Panc1 (cell line): ENCODE results near the gene RENBP. TPM values are rescaled to one million over a fixed set of nuclear protein-coding genes. Genes with fewer than 3 reads are reported as not detected.
A peak's percentile ranks its signal among the peaks of the same experiment; 100 is the strongest.

Experiments
- ATAC-seq: fragments of 200-7000 bp; cut with Tn5 transposase; 2 replicates; pipeline ENCODE4 v1.9.1; 2020; ENCODE audit warnings: mild to moderate bottlenecking, moderate library complexity
- BruUV-seq: library from RNA; stranded (reverse); fragments of 400-500 nt; replicated peaks from 2 replicates; lab custom pipeline; 2021; lab: Mats Ljungman, UMichigan
- CTCF ChIA-PET: fragments of 300-600 bp; sonication (Branson Sonifier 250); formaldehyde crosslinking; loops from one replicate; lab custom pipeline; 2022; ENCODE audit warnings: antibody characterized with exemption; lab: Charles Lee
- POLR2A ChIA-PET: fragments of 300-600 bp; sonication (Branson Sonifier 250); formaldehyde crosslinking; loops from one replicate; lab custom pipeline; 2022; ENCODE audit warnings: antibody characterized with exemption; lab: Charles Lee
- DNase-seq: peaks from one replicate; pipeline ENCODE4 v3.0.0-alpha.2; 2010; ENCODE audit warnings: low read depth, low spot score
- H3K27ac ChIP-seq: 2 replicates; pipeline ENCODE4 v1.5.1; 2011; ENCODE audit warnings: mild to moderate bottlenecking, low read length, inconsistent platforms
- H3K27me3 ChIP-seq: fragments of 200-500 bp; sonication (Bioruptor generic); 2 replicates; pipeline ENCODE4 v1.6.0; 2014; ENCODE audit warnings: low read length, inconsistent platforms; ENCODE audit not compliant: control insufficient read depth, insufficient read depth
- H3K36me3 ChIP-seq: fragments of 200-500 bp; sonication (Bioruptor generic); 2 replicates; pipeline ENCODE4 v1.5.1; 2014; ENCODE audit warnings: inconsistent platforms, mild to moderate bottlenecking, low read length, moderate library complexity; ENCODE audit not compliant: control insufficient read depth, insufficient read depth
- H3K4me1 ChIP-seq: 2 replicates; pipeline ENCODE4 v1.5.1; 2011; ENCODE audit warnings: inconsistent platforms, mild to moderate bottlenecking, low read length, moderate library complexity; ENCODE audit not compliant: control insufficient read depth, insufficient read depth
- H3K4me3 ChIP-seq, 2 experiments: 2 replicates each; pipeline ENCODE4 v1.5.1; 2011 to 2012; ENCODE audit warnings: low read depth in 2 of 2, low read length in 2 of 2, mild to moderate bottlenecking in 2 of 2, inconsistent platforms in 1 of 2, moderate library complexity in 1 of 2
- H3K9me3 ChIP-seq: fragments of 200-500 bp; sonication (Bioruptor generic); 2 replicates; pipeline ENCODE4 v1.5.1; 2014; ENCODE audit warnings: low read depth, mild to moderate bottlenecking, inconsistent platforms, low read length, moderate library complexity; ENCODE audit not compliant: control insufficient read depth, insufficient read depth
- POLR2AphosphoS5 ChIP-seq: IDR thresholded peaks from 2 replicates; pipeline ENCODE4 v1.6.1; 2012; ENCODE audit warnings: mild to moderate bottlenecking, low read depth, low read length, moderate library complexity
- SIN3A ChIP-seq: IDR thresholded peaks from 2 replicates; pipeline ENCODE4 v1.6.1; 2012; ENCODE audit warnings: low read depth, mild to moderate bottlenecking, low read length, moderate library complexity, borderline replicate concordance; ENCODE audit not compliant: insufficient read depth
- TCF7L2 ChIP-seq: IDR thresholded peaks from 2 replicates; pipeline ENCODE4 v1.6.1; 2011; ENCODE audit warnings: mild to moderate bottlenecking, low read depth, low read length, inconsistent platforms
- in situ Hi-C: cut with HindIII; loops from 2 replicates; pipeline ENCODE4 v1.10.0; 2016; ENCODE audit warnings: low sequenced_read_pairs, low pct_unique_long_range_greater_than_20kb
- intact Hi-C: fragments of 100-400 bp; cut with micrococcal nuclease; formaldehyde crosslinking; loops from one replicate; pipeline ENCODE4 v1.10.0; 2022; ENCODE audit not compliant: unreplicated experiment
- total RNA-seq: library from RNA; stranded (reverse); gene quantifications from one replicate; pipeline ENCODE4 v1.2.1, GENCODE V29; 2021; ENCODE audit not compliant: unreplicated experiment
- TF ChIP-seq, protein P1 (sequence below): fragments of 450-650 bp; IDR thresholded peaks from 2 replicates; pipeline ENCODE4 v1.5.1; 2017; ENCODE audit warnings: mild to moderate bottlenecking
- TF ChIP-seq, protein P2 (sequence below), 2 experiments: IDR thresholded peaks; 2 replicates each; pipeline ENCODE4 v1.6.1; 2011 to 2012; ENCODE audit warnings: low read depth in 2 of 2, control low read depth in 1 of 2, low read length in 1 of 2, mild to moderate bottlenecking in 1 of 2, moderate library complexity in 1 of 2; ENCODE audit not compliant: insufficient read depth in 1 of 2

Gene RENBP
- total RNA-seq, 1 experiment from 2014 or later, result 0.62 TPM

DNA sequence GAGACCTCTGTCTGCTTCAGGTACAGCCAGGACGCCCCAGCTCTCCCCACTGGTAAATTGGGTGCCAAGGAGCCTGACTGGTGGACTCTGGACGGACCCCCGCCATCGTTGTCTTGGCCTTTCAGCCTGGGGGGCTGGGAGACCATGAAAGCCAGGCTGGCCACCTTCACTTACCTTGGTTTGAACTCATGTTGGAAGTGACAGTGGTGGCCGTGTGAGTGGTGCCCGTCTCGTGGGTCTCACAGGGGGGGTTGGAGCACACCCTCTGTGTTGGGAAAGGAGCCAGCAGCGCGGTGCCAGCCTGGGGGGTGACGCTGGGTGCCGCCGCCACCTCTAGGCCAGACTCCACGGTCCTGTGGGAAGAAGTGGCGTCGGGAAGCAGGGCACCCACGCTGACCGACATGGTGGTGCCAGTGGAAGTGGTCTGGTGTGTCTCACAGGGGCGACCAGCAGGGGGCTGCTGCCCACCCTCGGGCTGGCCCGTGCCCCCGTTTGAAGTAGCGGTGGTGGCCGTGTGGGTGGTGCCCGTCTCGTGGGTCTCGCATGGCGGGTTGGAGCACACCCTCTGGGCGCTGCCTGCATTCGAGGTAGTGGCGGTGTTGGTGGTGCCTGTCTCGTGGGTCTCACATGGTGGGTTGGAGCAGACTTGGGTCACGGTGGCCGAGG is 9.6 kb upstream of the RENBP start:
- Histone ChIP-seq H3K4me3 (no peak overlapping the region), H3K27ac (0 out of 2 replicates have a peak overlapping the region, but pooled peaks have one; percentile 1), H3K9me3 (no peaks in the 10 kb centered on the region), H3K4me1 (peaks cover 4% of the 10 kb centered on the region), H3K27me3 (no peaks in the 10 kb centered on the region), H3K36me3 (peaks cover 2% of the 10 kb centered on the region)
- TF ChIP-seq SIN3A, result no peak
- no peak for TF ChIP-seq TCF7L2
- TF ChIP-seq, protein P1, sequence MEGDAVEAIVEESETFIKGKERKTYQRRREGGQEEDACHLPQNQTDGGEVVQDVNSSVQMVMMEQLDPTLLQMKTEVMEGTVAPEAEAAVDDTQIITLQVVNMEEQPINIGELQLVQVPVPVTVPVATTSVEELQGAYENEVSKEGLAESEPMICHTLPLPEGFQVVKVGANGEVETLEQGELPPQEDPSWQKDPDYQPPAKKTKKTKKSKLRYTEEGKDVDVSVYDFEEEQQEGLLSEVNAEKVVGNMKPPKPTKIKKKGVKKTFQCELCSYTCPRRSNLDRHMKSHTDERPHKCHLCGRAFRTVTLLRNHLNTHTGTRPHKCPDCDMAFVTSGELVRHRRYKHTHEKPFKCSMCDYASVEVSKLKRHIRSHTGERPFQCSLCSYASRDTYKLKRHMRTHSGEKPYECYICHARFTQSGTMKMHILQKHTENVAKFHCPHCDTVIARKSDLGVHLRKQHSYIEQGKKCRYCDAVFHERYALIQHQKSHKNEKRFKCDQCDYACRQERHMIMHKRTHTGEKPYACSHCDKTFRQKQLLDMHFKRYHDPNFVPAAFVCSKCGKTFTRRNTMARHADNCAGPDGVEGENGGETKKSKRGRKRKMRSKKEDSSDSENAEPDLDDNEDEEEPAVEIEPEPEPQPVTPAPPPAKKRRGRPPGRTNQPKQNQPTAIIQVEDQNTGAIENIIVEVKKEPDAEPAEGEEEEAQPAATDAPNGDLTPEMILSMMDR, result no peak
- TF ChIP-seq, protein P2, sequence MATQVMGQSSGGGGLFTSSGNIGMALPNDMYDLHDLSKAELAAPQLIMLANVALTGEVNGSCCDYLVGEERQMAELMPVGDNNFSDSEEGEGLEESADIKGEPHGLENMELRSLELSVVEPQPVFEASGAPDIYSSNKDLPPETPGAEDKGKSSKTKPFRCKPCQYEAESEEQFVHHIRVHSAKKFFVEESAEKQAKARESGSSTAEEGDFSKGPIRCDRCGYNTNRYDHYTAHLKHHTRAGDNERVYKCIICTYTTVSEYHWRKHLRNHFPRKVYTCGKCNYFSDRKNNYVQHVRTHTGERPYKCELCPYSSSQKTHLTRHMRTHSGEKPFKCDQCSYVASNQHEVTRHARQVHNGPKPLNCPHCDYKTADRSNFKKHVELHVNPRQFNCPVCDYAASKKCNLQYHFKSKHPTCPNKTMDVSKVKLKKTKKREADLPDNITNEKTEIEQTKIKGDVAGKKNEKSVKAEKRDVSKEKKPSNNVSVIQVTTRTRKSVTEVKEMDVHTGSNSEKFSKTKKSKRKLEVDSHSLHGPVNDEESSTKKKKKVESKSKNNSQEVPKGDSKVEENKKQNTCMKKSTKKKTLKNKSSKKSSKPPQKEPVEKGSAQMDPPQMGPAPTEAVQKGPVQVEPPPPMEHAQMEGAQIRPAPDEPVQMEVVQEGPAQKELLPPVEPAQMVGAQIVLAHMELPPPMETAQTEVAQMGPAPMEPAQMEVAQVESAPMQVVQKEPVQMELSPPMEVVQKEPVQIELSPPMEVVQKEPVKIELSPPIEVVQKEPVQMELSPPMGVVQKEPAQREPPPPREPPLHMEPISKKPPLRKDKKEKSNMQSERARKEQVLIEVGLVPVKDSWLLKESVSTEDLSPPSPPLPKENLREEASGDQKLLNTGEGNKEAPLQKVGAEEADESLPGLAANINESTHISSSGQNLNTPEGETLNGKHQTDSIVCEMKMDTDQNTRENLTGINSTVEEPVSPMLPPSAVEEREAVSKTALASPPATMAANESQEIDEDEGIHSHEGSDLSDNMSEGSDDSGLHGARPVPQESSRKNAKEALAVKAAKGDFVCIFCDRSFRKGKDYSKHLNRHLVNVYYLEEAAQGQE (IDR thresholded peaks at IDR 0.05; ENCODE audit: insufficient read depth in 1 of 2, low read depth in 2 of 2, low read length in 1 of 2), result no peak
- TF ChIP-seq POLR2AphosphoS5, result no peak
- intact Hi-C loops (no loop called here), in situ Hi-C loops (no loop called here)
- no peak for DNase-seq
- CTCF ChIA-PET, result interaction anchor here (0.8 kb wide), 1 partner anchor 142 kb away, joined by 3 read pairs; no protein-coding TSS in a partner anchor
- ATAC-seq, result no peak
- no TSS peak for BruUV-seq
- POLR2A ChIA-PET, result no interaction called here

DNA sequence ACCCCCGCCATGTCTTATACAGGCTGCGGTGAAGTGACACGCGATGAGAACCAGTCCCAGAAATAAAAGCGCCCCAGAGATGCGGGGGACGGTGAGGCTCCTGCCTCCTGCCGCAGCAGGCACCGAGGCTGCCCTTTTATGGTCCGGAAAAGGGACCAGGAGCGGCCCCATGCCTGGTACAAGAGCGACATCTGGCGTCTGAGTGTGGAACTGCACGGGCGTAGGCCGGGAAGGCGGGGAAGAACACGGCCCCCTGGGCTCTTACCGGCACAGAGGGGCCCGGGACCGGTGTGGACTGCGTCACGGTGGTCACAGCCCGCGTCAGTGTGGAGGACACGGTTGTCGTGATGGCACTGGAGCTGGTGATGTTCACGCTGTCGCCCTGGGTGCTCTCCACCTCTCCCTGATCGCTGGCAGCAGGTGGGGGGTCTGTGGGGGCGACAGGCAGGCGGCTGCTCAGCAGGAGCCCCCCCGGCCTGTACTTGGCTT is 8.9 kb upstream of the RENBP start:
- intact Hi-C loops (no loop called here), in situ Hi-C loops (no loop called here)
- DNase-seq (no peak), ATAC-seq (peak; percentile 60)
- Histone ChIP-seq H3K9me3 (no peaks in the 10 kb centered on the region), H3K4me1 (peaks cover 10% of the 10 kb centered on the region), H3K27me3 (no peaks in the 10 kb centered on the region), H3K4me3 (no peak overlapping the region), H3K36me3 (peaks cover 2% of the 10 kb centered on the region), H3K27ac (peak overlapping the region; percentile 57; the same call in 1 of the 2 replicates)
- CTCF ChIA-PET, result interaction anchor here (0.8 kb wide), 1 partner anchor 141 kb away, joined by 3 read pairs; no protein-coding TSS in a partner anchor
- no peak for TF ChIP-seq TCF7L2
- TF ChIP-seq POLR2AphosphoS5, result 0 out of 2 replicates have a peak, but pooled peaks have one; percentile 24
- POLR2A ChIA-PET, result no interaction called here
- no TSS peak for BruUV-seq
